ENCODE data around the gene RALGAPB. TPM values are rescaled to one million over a fixed set of nuclear protein-coding genes. Genes with fewer than 3 reads are reported as not detected.

The RALGAPB gene
- total RNA-seq, 1 experiment from 2014 or later: 30.4 TPM

GRCh38 chr20:38434770-38435554 is 37.7 kb upstream of the RALGAPB start, which contains the start of gene SNHG17:
SNHG17 (minus strand) TSS chr20:38435328.
- DNase-seq (peak; percentile 94), ATAC-seq (peak; percentile 84)
- H3K36me3 ChIP-seq (ENCODE audit: low read depth, low read length): peaks cover 40% of the 10 kb centered on the region
- H4K20me1 ChIP-seq (ENCODE audit: low read length): peaks cover 41% of the 10 kb centered on the region
- no peaks in the 10 kb centered on the region for H3K27me3 ChIP-seq (ENCODE audit: low read length)
- POLR2A ChIA-PET (ENCODE audit: unreplicated experiment): interaction anchor here (0.6 to 1.0 kb wide), 6 partner anchors 11 to 1974 kb away, joined by 3 to 10 read pairs (median 4); partner anchors contain the start of gene RALGAPB
- no peaks in the 10 kb centered on the region for H3K9me2 ChIP-seq (replicated peaks; ENCODE audit: low read length)
- H3K79me2 ChIP-seq (ENCODE audit: low read length): peaks cover 52% of the 10 kb centered on the region
- peak within 1 kb of the TSS; percentile 88 for H2AFZ ChIP-seq (ENCODE audit: low read length)
- H3K9me3 ChIP-seq (ENCODE audit: low read length): no peaks in the 10 kb centered on the region
- peak within 1 kb of the TSS; percentile 99 for H3K9ac ChIP-seq (ENCODE audit: low read length)
- intact Hi-C loops (cut with micrococcal nuclease): loop anchor here (1.0 kb wide), 2 partner anchors 11 to 37 kb away; partner anchors contain the start of gene RALGAPB
- TSS peak; percentile 64 for BruUV-seq (replicated peaks)
- H3K27ac ChIP-seq (ENCODE audit: low read length): peak within 1 kb of the TSS; percentile 56
- no peaks in the 10 kb centered on the region for H3F3A ChIP-seq (ENCODE audit: low read length, unreplicated experiment)
- peak within 1 kb of the TSS; percentile 95 for H3K4me3 ChIP-seq (ENCODE audit: low read length)
- CTCF ChIA-PET: interaction anchor here (0.6 to 1.0 kb wide), 7 partner anchors 11 to 38 kb away, joined by 3 to 7 read pairs (median 3); partner anchors contain the start of gene RALGAPB
- TF ChIP-seq EZH2phosphoT487 (IDR thresholded peaks at IDR 0.05; ENCODE audit: borderline replicate concordance, low read length): no peak
- peak; percentile 99 for TF ChIP-seq CTCF (conservative IDR thresholded peaks at IDR 0.05; ENCODE audit: low read depth, low read length)
- peaks cover 26% of the 10 kb centered on the region for H3K4me1 ChIP-seq (ENCODE audit: insufficient read depth, low read length)
- H3K4me2 ChIP-seq (ENCODE audit: low read length): peak within 1 kb of the TSS; percentile 96

- intact Hi-C loops (cut with micrococcal nuclease): loop anchor here (1.0 kb wide), 2 partner anchors 11 to 37 kb away; partner anchors contain the start of gene RALGAPB
- ChIA-PET CTCF (interaction anchor here (0.6 to 1.0 kb wide), 4 partner anchors 11 to 27 kb away, joined by 3 to 7 read pairs (median 3); no protein-coding TSS in a partner anchor), POLR2A (ENCODE audit: unreplicated experiment) (interaction anchor here (0.6 to 1.0 kb wide), 6 partner anchors 11 to 1975 kb away, joined by 3 to 10 read pairs (median 4); partner anchors contain the start of gene RALGAPB)
- no peak for ATAC-seq
- Histone ChIP-seq H3K27ac (ENCODE audit: low read length) (no peak overlapping the region), H3K9me3 (ENCODE audit: low read length) (no peaks in the 10 kb centered on the region), H3K4me2 (ENCODE audit: low read length) (peak overlapping the region; percentile 96), H3K27me3 (ENCODE audit: low read length) (no peaks in the 10 kb centered on the region), H3K4me3 (ENCODE audit: low read length) (peak overlapping the region; percentile 95), H3K36me3 (ENCODE audit: low read depth, low read length) (peaks cover 40% of the 10 kb centered on the region), H3F3A (ENCODE audit: low read length, unreplicated experiment) (no peaks in the 10 kb centered on the region), H3K79me2 (ENCODE audit: low read length) (peaks cover 48% of the 10 kb centered on the region), H3K4me1 (ENCODE audit: insufficient read depth, low read length) (peaks cover 26% of the 10 kb centered on the region), H3K9ac (ENCODE audit: low read length) (no peak overlapping the region), H4K20me1 (ENCODE audit: low read length) (peaks cover 40% of the 10 kb centered on the region), H2AFZ (ENCODE audit: low read length) (peak overlapping the region; percentile 88), H3K9me2 (replicated peaks; ENCODE audit: low read length) (no peaks in the 10 kb centered on the region)
- DNase-seq: peak; percentile 50
- BruUV-seq (replicated peaks): no TSS peak
- TF ChIP-seq CTCF (conservative IDR thresholded peaks at IDR 0.05; ENCODE audit: low read depth, low read length) (no peak), EZH2 (IDR thresholded peaks at IDR 0.05; ENCODE audit: low read length, unreplicated experiment) (no peak), EZH2phosphoT487 (IDR thresholded peaks at IDR 0.05; ENCODE audit: borderline replicate concordance, low read length) (no peak)
These were observed 37.1 kb upstream of the RALGAPB start for GRCh38 chr20:38435555-38435939.
